H1 (cell line): ENCODE results near the gene SPEF1. TPM values are rescaled to one million over a fixed set of nuclear protein-coding genes. Genes with fewer than 3 reads are reported as not detected.

ENCODE experiments used
- CTCF ChIA-PET: fragments of 300-600 bp; sonication (Branson Sonifier 250); formaldehyde crosslinking; loops from one replicate; lab custom pipeline; 2021; ENCODE audit not compliant: partially characterized antibody; lab: Charles Lee
- POLR2A ChIA-PET: fragments of 300-600 bp; sonication (Branson Sonifier 250); formaldehyde crosslinking; loops from one replicate; lab custom pipeline; 2021; ENCODE audit warnings: inconsistent platforms; ENCODE audit not compliant: partially characterized antibody; lab: Charles Lee
- DNase-seq, 2 experiments: peaks; one replicate each; pipeline versions ENCODE4 v3.0.0 to v3.0.0-alpha.2; 2010 to 2022; ENCODE audit warnings: low spot score in 2 of 2, low read depth in 1 of 2, mixed read lengths in 1 of 2
- FAIRE-seq: peaks from 2 replicates; lab custom pipeline; 2011; peaks lifted over from hg19 to GRCh38; lab: Jason Lieb, UNC
- H2AFZ ChIP-seq: 2 replicates; pipeline ENCODE4 v1.8.1; 2012; ENCODE audit warnings: low read length, inconsistent platforms
- H2AK5ac ChIP-seq: 2 replicates; pipeline ENCODE4 v1.6.1; 2013; ENCODE audit warnings: low read depth, low read length
- H2BK120ac ChIP-seq: replicated peaks from 2 replicates; pipeline ENCODE3; 2013; ENCODE audit warnings: low read depth, low read length, inconsistent platforms
- H2BK12ac ChIP-seq: 2 replicates; pipeline ENCODE4 v1.6.1; 2013; ENCODE audit warnings: low read depth, low read length
- H2BK15ac ChIP-seq: 2 replicates; pipeline ENCODE4 v1.6.1; 2013; ENCODE audit warnings: low read length
- H2BK20ac ChIP-seq: 2 replicates; pipeline ENCODE4 v1.6.1; 2013; ENCODE audit warnings: low read length
- H2BK5ac ChIP-seq: 2 replicates; pipeline ENCODE4 v1.6.1; 2013; ENCODE audit warnings: low read depth, low read length
- H3K14ac ChIP-seq: 2 replicates; pipeline ENCODE4 v1.6.1; 2013; ENCODE audit warnings: inconsistent platforms; ENCODE audit not compliant: insufficient read length
- H3K18ac ChIP-seq: 2 replicates; pipeline ENCODE4 v1.6.1; 2013; ENCODE audit warnings: low read length; ENCODE audit errors: extremely low read depth
- H3K23ac ChIP-seq: 2 replicates; pipeline ENCODE4 v1.6.1; 2013; ENCODE audit warnings: inconsistent platforms; ENCODE audit not compliant: insufficient read length
- H3K23me2 ChIP-seq: 2 replicates; pipeline ENCODE4 v1.6.1; 2013; ENCODE audit warnings: low read depth, low read length
- H3K27ac ChIP-seq: 2 replicates; pipeline ENCODE4 v1.6.1; 2011; ENCODE audit warnings: low read depth, low read length, inconsistent platforms
- H3K27me3 ChIP-seq, 4 experiments: replicated peaks in 1 of 4; 1 replicate in 1 of 4; 2 replicates in 3 of 4; pipeline versions ENCODE4 v1.6.1 to v1.8.1; 2011 to 2013; ENCODE audit warnings: low read length in 3 of 4, mild to moderate bottlenecking in 3 of 4, inconsistent platforms in 2 of 4, mixed read lengths in 2 of 4, moderate library complexity in 1 of 4; ENCODE audit not compliant: control insufficient read depth in 3 of 4, insufficient read depth in 3 of 4; ENCODE audit errors: extremely low read depth in 1 of 4
- H3K36me3 ChIP-seq, 4 experiments: 2 replicates each; pipeline versions ENCODE4 v1.6.1 to v1.8.1; 2011 to 2013; ENCODE audit warnings: mild to moderate bottlenecking in 4 of 4, low read length in 3 of 4, moderate library complexity in 2 of 4, control low read depth in 1 of 4, inconsistent platforms in 1 of 4; ENCODE audit not compliant: insufficient read depth in 4 of 4, control insufficient read depth in 2 of 4
- H3K4ac ChIP-seq: replicated peaks from 2 replicates; pipeline ENCODE3; 2013; ENCODE audit warnings: low read length, low read depth, mixed read lengths, inconsistent platforms; ENCODE audit not compliant: insufficient read length
- H3K4me1 ChIP-seq, 4 experiments: replicated peaks in 1 of 4; 1 replicate in 1 of 4; 2 replicates in 3 of 4; pipeline versions ENCODE4 v1.6.1 to v1.8.1; 2011 to 2013; ENCODE audit warnings: low read length in 3 of 4, inconsistent platforms in 2 of 4, mixed read lengths in 1 of 4; ENCODE audit not compliant: insufficient read depth in 4 of 4, control insufficient read depth in 3 of 4
- H3K4me2 ChIP-seq, 2 experiments: 2 replicates each; pipeline versions ENCODE4 v1.6.1 to v1.8.1; 2011 to 2013; ENCODE audit warnings: low read depth in 2 of 2, low read length in 2 of 2, control low read depth in 1 of 2, inconsistent platforms in 1 of 2, mild to moderate bottlenecking in 1 of 2; ENCODE audit not compliant: insufficient read depth in 1 of 2
- H3K4me3 ChIP-seq, 4 experiments: fragments of 200-600, 300-600 bp in 1 of 4; sonication (generic), shearing (Covaris generic), sonication (Bioruptor Twin) in 1 of 4; 2 replicates each; pipeline versions ENCODE4 v1.5.1 to v1.8.1; 2011 to 2016; ENCODE audit warnings: low read length in 4 of 4, low read depth in 3 of 4, control low read depth in 2 of 4, inconsistent platforms in 2 of 4, mild to moderate bottlenecking in 2 of 4, mixed read lengths in 1 of 4, moderate library complexity in 1 of 4; ENCODE audit not compliant: insufficient read depth in 2 of 4; ENCODE audit errors: extremely low read depth in 1 of 4
- H3K56ac ChIP-seq: replicated peaks from 2 replicates; pipeline ENCODE3; 2013; ENCODE audit warnings: low read depth, mild to moderate bottlenecking, mixed read lengths, low read length, inconsistent platforms; ENCODE audit not compliant: insufficient read length
- H3K79me1 ChIP-seq: 2 replicates; pipeline ENCODE4 v1.6.1; 2013; ENCODE audit warnings: low read depth, low read length, control low read depth
- H3K79me2 ChIP-seq, 2 experiments: 2 replicates each; pipeline versions ENCODE4 v1.6.1 to v1.8.1; 2012 to 2013; ENCODE audit warnings: low read length in 2 of 2, mild to moderate bottlenecking in 2 of 2, inconsistent platforms in 1 of 2; ENCODE audit not compliant: insufficient read depth in 2 of 2, control insufficient read depth in 1 of 2
- H3K9ac ChIP-seq, 4 experiments: replicated peaks in 1 of 4; 1 replicate in 1 of 4; 2 replicates in 3 of 4; pipeline versions ENCODE4 v1.6.1 to v1.8.1; 2011 to 2013; ENCODE audit warnings: low read depth in 3 of 4, low read length in 3 of 4, control low read depth in 2 of 4, mild to moderate bottlenecking in 2 of 4, moderate library complexity in 2 of 4, inconsistent platforms in 1 of 4; ENCODE audit errors: extremely low read depth in 1 of 4
- H3K9me3 ChIP-seq, 2 experiments: 2 replicates each; pipeline versions ENCODE4 v1.6.1 to v1.8.1; 2012 to 2013; ENCODE audit warnings: mild to moderate bottlenecking in 2 of 2, moderate library complexity in 2 of 2, control low read depth in 1 of 2, inconsistent platforms in 1 of 2, low read depth in 1 of 2, low read length in 1 of 2, mixed read lengths in 1 of 2; ENCODE audit not compliant: insufficient read depth in 2 of 2
- H4K20me1 ChIP-seq, 2 experiments: replicated peaks in 1 of 2; 2 replicates each; pipeline versions ENCODE3 to v1.8.1; 2011 to 2013; ENCODE audit warnings: inconsistent platforms in 2 of 2, low read length in 2 of 2, mild to moderate bottlenecking in 1 of 2; ENCODE audit not compliant: insufficient read depth in 2 of 2, control insufficient read depth in 1 of 2
- H4K5ac ChIP-seq: 2 replicates; pipeline ENCODE4 v1.6.1; 2013; ENCODE audit warnings: low read length, low read depth, mixed read lengths, inconsistent platforms; ENCODE audit not compliant: insufficient read length
- H4K8ac ChIP-seq: 2 replicates; pipeline ENCODE4 v1.8.0; 2013; ENCODE audit warnings: mild to moderate bottlenecking, moderate library complexity, low read length, inconsistent platforms; ENCODE audit not compliant: insufficient read depth; ENCODE audit errors: extremely low read depth
- H4K91ac ChIP-seq: replicated peaks from 2 replicates; pipeline ENCODE3; 2013; ENCODE audit warnings: low read length, mixed read lengths, inconsistent platforms; ENCODE audit not compliant: insufficient read length
- CBX8 ChIP-seq: fragments of 300-800, 300-1000 bp; sonication (generic); IDR thresholded peaks from 2 replicates; pipeline ENCODE4 v1.7.1; 2016; ENCODE audit warnings: low read depth, low read length, borderline replicate concordance
- GTF2F1 ChIP-seq: IDR thresholded peaks from 2 replicates; pipeline ENCODE4 v1.6.1; 2012; ENCODE audit warnings: low read depth, low read length, improper control_type of control experiment, borderline replicate concordance
- JUND ChIP-seq: IDR thresholded peaks from 2 replicates; pipeline ENCODE4 v1.6.1; 2011; ENCODE audit warnings: mild to moderate bottlenecking, improper control_type of control experiment, low read length
- POLR2AphosphoS5 ChIP-seq: IDR thresholded peaks from 2 replicates; pipeline ENCODE4 v1.6.1; 2011; ENCODE audit warnings: low read depth, low read length
- POU5F1 ChIP-seq: IDR thresholded peaks from 2 replicates; pipeline ENCODE4 v1.6.1; 2011; ENCODE audit warnings: low read depth, mild to moderate bottlenecking, low read length, moderate library complexity
- RAD21 ChIP-seq, 2 experiments: IDR thresholded peaks in 1 of 2; conservative IDR thresholded peaks in 1 of 2; 2 replicates each; pipeline ENCODE4 v1.6.1; 2011; ENCODE audit warnings: low read depth in 2 of 2, low read length in 2 of 2, improper control_type of control experiment in 1 of 2, inconsistent platforms in 1 of 2, mild to moderate bottlenecking in 1 of 2, moderate library complexity in 1 of 2
- SP1 ChIP-seq: IDR thresholded peaks from 2 replicates; pipeline ENCODE4 v1.6.1; 2011; ENCODE audit warnings: low read depth, low read length
- TBP ChIP-seq: IDR thresholded peaks from 2 replicates; pipeline ENCODE4 v1.6.1; 2011; ENCODE audit warnings: low read depth, low read length, improper control_type of control experiment
- USF2 ChIP-seq: IDR thresholded peaks from 2 replicates; pipeline ENCODE4 v1.6.1; 2011; ENCODE audit warnings: low read length, improper control_type of control experiment
- WGBS, 2 experiments: shearing (Covaris generic) in 1 of 2; methylation state at CpG; one replicate each; pipeline versions ENCODE4 v1.1.6 to v1.1.7; 2013 to 2015; ENCODE audit warnings: low lambda C conversion rate in 2 of 2, mixed read lengths in 2 of 2, inconsistent platforms in 1 of 2, low coverage in 1 of 2, missing lambda C conversion rate in 1 of 2; ENCODE audit not compliant: insufficient replicate concordance in 2 of 2, insufficient coverage in 1 of 2, insufficient read length in 1 of 2; ENCODE audit errors: extremely low coverage in 1 of 2, missing lambda C conversion rate in 1 of 2; 5-methylcytosine and 5-hydroxymethylcytosine counted together
- polyA plus RNA-seq, 7 experiments: library from polyadenylated mRNA; depleted of rRNA in 3 of 7; stranded (reverse) in 5 of 7; unstranded in 2 of 7; fragments of >200 nt in 5 of 7; fragments of 200-250 nt in 2 of 7; gene quantifications; 1 replicate in 5 of 7; 2 replicates in 1 of 7; 4 replicates in 1 of 7; pipeline versions ENCODE4 v1.2.1 to v1.2.3, GENCODE V29; 2011 to 2013; ENCODE audit warnings: missing spikeins in 2 of 7, mixed read lengths in 2 of 7
- total RNA-seq: library from RNA; stranded (reverse); fragmentation: NEBNext Ultra II Directional; extraction: Animal tissue kit (Norgen Biotek cat#: 25700); gene quantifications from 2 replicates; pipeline ENCODE4 v1.2.1, GENCODE V29; 2021

SPEF1 gene
- total and polyA plus RNA-seq, 2 of the 8 experiments (the other 6 are each of a cell fraction or from before 2014, with no cell fraction given), result 0.51 to 0.71 TPM

GRCh38 chr20:3818155-3819151, 37.2 kb upstream of the SPEF1 start:
- Histone ChIP-seq H2BK20ac (0 out of 2 replicates have a peak overlapping the region, but pooled peaks have one; percentile 17), H3K4me1 (peaks cover 0 to 13% (median 5%) of the 10 kb centered on the region in 4 experiments; a peak in 4 of 7 replicates), H3K36me3 (no peaks in the 10 kb centered on the region), H4K5ac (no peak overlapping the region), H4K91ac (peak overlapping the region; percentile 22), H3K79me1 (no peaks in the 10 kb centered on the region), H2BK15ac (no peak overlapping the region), H4K20me1 (no peaks in the 10 kb centered on the region), H3K56ac (no peak overlapping the region), H3K14ac (no peak overlapping the region), H3K27ac (no peak overlapping the region), H2BK120ac (no peak overlapping the region), H3K27me3 (no peaks in the 10 kb centered on the region), H3K4ac (no peak overlapping the region), H3K79me2 (no peaks in the 10 kb centered on the region), H2BK5ac (no peak overlapping the region), H3K9ac (no peak overlapping the region), H2AK5ac (peak overlapping the region; percentile 30; the same call in 1 of the 2 replicates), H3K9me3 (no peaks in the 10 kb centered on the region), H3K4me2 (no peak overlapping the region), H3K23me2 (peaks cover 4% of the 10 kb centered on the region; the same call in 1 of the 2 replicates), H4K8ac (no peak overlapping the region), H3K4me3 (no peak overlapping the region), H2AFZ (0 out of 2 replicates have a peak overlapping the region, but pooled peaks have one; percentile 74), H3K18ac (no peak overlapping the region), H2BK12ac (peak overlapping the region; percentile 65; the same call in 1 of the 2 replicates), H3K23ac (no peak overlapping the region)
- ChIA-PET CTCF (interaction anchor here (0.6 to 10.6 kb wide), 29 partner anchors 8 to 732 kb away, joined by 3 to 128 read pairs (median 4); partner anchors contain the start of genes ADISSP, CDC25B, CENPB and SPEF1), POLR2A (interaction anchor here (0.7 to 4.5 kb wide), 8 partner anchors 14 to 73 kb away, joined by 3 to 29 read pairs (median 3); partner anchors contain the start of genes CENPB and SPEF1)
- WGBS, 2 experiments, result 89% methylated on average over 8 of the region's 8 CpGs; no CpG with 5 or more reads in 1 of the 2 experiments
- DNase-seq (peak in 1 of 2 experiments; percentile 75), FAIRE-seq (no peak)
- TF ChIP-seq POLR2AphosphoS5 (no peak), SP1 (no peak), CBX8 (no peak), POU5F1 (no peak), TBP (no peak), GTF2F1 (no peak), USF2 (no peak), RAD21 (IDR thresholded peaks at IDR 0.05 in 1 of 2, conservative IDR thresholded peaks at IDR 0.05 in 1 of 2; ENCODE audit: low read depth in 2 of 2, low read length in 2 of 2) (peak; percentile 48 to 63), JUND (0 out of 2 replicates have a peak, but pooled peaks have one; percentile 44)
